WTC11 (cell line): ENCODE results near the gene ANK2. TPM values are rescaled to one million over a fixed set of nuclear protein-coding genes. Genes with fewer than 3 reads are reported as not detected.

ENCODE experiments used
- ATAC-seq: fragments of 200-7000 bp; cut with Tn5 transposase; 2 replicates; pipeline ENCODE4 v1.10.0; 2021; ENCODE audit warnings: mild to moderate bottlenecking, moderate library complexity
- CTCF ChIA-PET: fragments of 300-600 bp; sonication (Branson Sonifier 250); formaldehyde crosslinking; loops from one replicate; lab custom pipeline; 2021; ENCODE audit warnings: antibody characterized with exemption; lab: Charles Lee
- POLR2A ChIA-PET: fragments of 350-600 bp; sonication (Branson Sonifier 250); formaldehyde crosslinking; loops from one replicate; lab custom pipeline; 2021; ENCODE audit warnings: antibody characterized with exemption; lab: Charles Lee
- DNase-seq: peaks from one replicate; pipeline ENCODE4 v3.0.0; 2021; ENCODE audit warnings: low spot score
- H3K27ac Mint-ChIP-seq: 2 replicates; pipeline ENCODE4 v1.8.0; 2021; ENCODE audit warnings: mixed read lengths
- H3K27me3 Mint-ChIP-seq: 2 replicates; pipeline ENCODE4 v1.8.0; 2021; ENCODE audit warnings: low read depth, mild to moderate bottlenecking, moderate library complexity, mixed read lengths
- H3K36me3 Mint-ChIP-seq: 2 replicates; pipeline ENCODE4 v1.8.0; 2021; ENCODE audit warnings: mixed read lengths
- H3K4me1 Mint-ChIP-seq: 2 replicates; pipeline ENCODE4 v1.8.0; 2022; ENCODE audit warnings: mixed read lengths
- H3K4me3 Mint-ChIP-seq: 2 replicates; pipeline ENCODE4 v1.8.0; 2021; ENCODE audit warnings: mild to moderate bottlenecking, moderate library complexity, mixed read lengths
- H3K9me3 Mint-ChIP-seq: 2 replicates; pipeline ENCODE4 v1.8.0; 2021; ENCODE audit warnings: mixed read lengths
- AR ChIP-seq: fragments of 250-450 bp; sonication (Bioruptor Pico); IDR thresholded peaks from 2 replicates; pipeline ENCODE4 v1.9.0; 2021; ENCODE audit warnings: mild to moderate bottlenecking
- ATF3 ChIP-seq: sonication (generic); formaldehyde crosslinking; conservative IDR thresholded peaks from 2 replicates; pipeline ENCODE4 v1.8.1; 2022; ENCODE audit warnings: mild to moderate bottlenecking, missing genetic modification reagents
- CREM ChIP-seq: sonication (generic); formaldehyde crosslinking; IDR thresholded peaks from 2 replicates; pipeline ENCODE4 v1.8.1; 2022; ENCODE audit warnings: mild to moderate bottlenecking, missing genetic modification reagents, moderate library complexity
- E2F4 ChIP-seq: sonication (generic); formaldehyde crosslinking; IDR thresholded peaks from 2 replicates; pipeline ENCODE4 v1.8.1; 2022; ENCODE audit warnings: low read depth, mild to moderate bottlenecking, moderate library complexity, missing genetic modification reagents, borderline replicate concordance
- FOXP1 ChIP-seq: sonication (generic); formaldehyde crosslinking; IDR thresholded peaks from 2 replicates; pipeline ENCODE4 v1.8.0; 2022; ENCODE audit warnings: missing genetic modification reagents, mild to moderate bottlenecking, moderate library complexity, borderline replicate concordance
- JUN ChIP-seq: sonication (generic); formaldehyde crosslinking; IDR thresholded peaks from 2 replicates; pipeline ENCODE4 v1.8.0; 2023; ENCODE audit warnings: mild to moderate bottlenecking, missing genetic modification reagents
- KAT7 ChIP-seq: sonication (generic); formaldehyde crosslinking; IDR thresholded peaks from 2 replicates; pipeline ENCODE4 v1.8.1; 2023; ENCODE audit warnings: missing genetic modification reagents, mild to moderate bottlenecking, borderline replicate concordance
- MXD4 ChIP-seq: fragments of 250-450 bp; sonication (Bioruptor Pico); IDR thresholded peaks from 2 replicates; pipeline ENCODE4 v1.8.0; 2021; ENCODE audit warnings: mild to moderate bottlenecking, moderate library complexity, borderline replicate concordance
- NR3C1 ChIP-seq: sonication (generic); formaldehyde crosslinking; conservative IDR thresholded peaks from 2 replicates; pipeline ENCODE4 v1.8.1; 2023; ENCODE audit warnings: low read depth, mild to moderate bottlenecking, missing genetic modification reagents
- PRDM15 ChIP-seq: sonication (generic); formaldehyde crosslinking; IDR thresholded peaks from 2 replicates; pipeline ENCODE4 v1.8.0; 2022; ENCODE audit warnings: missing genetic modification reagents
- SMAD3 ChIP-seq: sonication (generic); formaldehyde crosslinking; IDR thresholded peaks from 2 replicates; pipeline ENCODE4 v1.8.0; 2022; ENCODE audit warnings: missing genetic modification reagents, mild to moderate bottlenecking, borderline replicate concordance
- STAT6 ChIP-seq: sonication (generic); formaldehyde crosslinking; conservative IDR thresholded peaks from 2 replicates; pipeline ENCODE4 v1.8.1; 2023; ENCODE audit warnings: mild to moderate bottlenecking, low read depth, missing genetic modification reagents, moderate library complexity
- TEAD1 ChIP-seq: sonication (generic); formaldehyde crosslinking; IDR thresholded peaks from 2 replicates; pipeline ENCODE4 v1.8.0; 2022; ENCODE audit warnings: mild to moderate bottlenecking, missing genetic modification reagents
- ZBTB43 ChIP-seq: sonication (generic); formaldehyde crosslinking; IDR thresholded peaks from 2 replicates; pipeline ENCODE4 v1.8.1; 2023; ENCODE audit warnings: mild to moderate bottlenecking, missing genetic modification reagents
- ZMAT4 ChIP-seq: fragments of 250-450 bp; sonication (Bioruptor Pico); IDR thresholded peaks from 2 replicates; pipeline ENCODE4 v1.9.0; 2021; ENCODE audit warnings: mild to moderate bottlenecking
- ZNF263 ChIP-seq: sonication (generic); formaldehyde crosslinking; IDR thresholded peaks from 2 replicates; pipeline ENCODE4 v1.8.1; 2022; ENCODE audit warnings: low read depth, mild to moderate bottlenecking, moderate library complexity, missing genetic modification reagents
- ZNF416 ChIP-seq: fragments of 250-450 bp; sonication (Bioruptor Pico); IDR thresholded peaks from 2 replicates; pipeline ENCODE4 v1.9.0; 2021; ENCODE audit warnings: mild to moderate bottlenecking, inconsistent platforms
- ZNF512 ChIP-seq: sonication (generic); formaldehyde crosslinking; IDR thresholded peaks from 2 replicates; pipeline ENCODE4 v1.8.1; 2022; ENCODE audit warnings: missing genetic modification reagents, borderline replicate concordance
- ZNF671 ChIP-seq: fragments of 250-450 bp; sonication (Bioruptor Pico); IDR thresholded peaks from 2 replicates; pipeline ENCODE4 v1.8.0; 2021; ENCODE audit warnings: mild to moderate bottlenecking
- total RNA-seq: library from RNA; stranded (reverse); gene quantifications from 3 replicates; pipeline ENCODE4 v1.2.3, GENCODE V29; 2021

Gene ANK2
- total RNA-seq, 1 experiment from 2014 or later = 27.9 TPM

GRCh38 chr4:113159942-113160545, 110.6 kb downstream of the ANK2 start:
- no peak for ATAC-seq
- ChIA-PET CTCF (no interaction called here), POLR2A (no interaction called here)

More at GRCh38 chr4:113159942-113160545, 110.6 kb downstream of the ANK2 start:
- Mint-ChIP-seq H3K27ac (no peak overlapping the region), H3K36me3 (no peaks in the 10 kb centered on the region), H3K9me3 (no peaks in the 10 kb centered on the region), H3K4me1 (peaks cover 3% of the 10 kb centered on the region; the same call in 1 of the 2 replicates), H3K4me3 (no peak overlapping the region), H3K27me3 (no peaks in the 10 kb centered on the region)
- TF ChIP-seq TEAD1 (no peak), ZNF263 (no peak), CREM (no peak), NR3C1 (CRISPR knock-in tag) (no peak), FOXP1 (CRISPR knock-in tag) (no peak), AR (CRISPR knock-in tag) (no peak), ZMAT4 (CRISPR knock-in tag) (no peak), STAT6 (CRISPR knock-in tag) (no peak), SMAD3 (no peak), E2F4 (no peak), MXD4 (no peak), ATF3 (CRISPR knock-in tag) (no peak), JUN (CRISPR knock-in tag) (no peak), PRDM15 (CRISPR knock-in tag) (no peak), ZNF671 (CRISPR knock-in tag) (no peak), ZNF416 (no peak), ZBTB43 (no peak), KAT7 (CRISPR knock-in tag) (no peak), ZNF512 (CRISPR knock-in tag) (no peak)
- no peak for DNase-seq
